CD4-positive, alpha-beta T cell treated with Interleukin-2 at 100 ng/mL for 4 hours (primary cell): Measurements from ENCODE around the gene HS1BP3.

ENCODE experiments used
- DNase-seq: peaks from one replicate; pipeline ENCODE4 v3.0.0-alpha.2; 2020; ENCODE audit warnings: low spot score

HS1BP3 gene

DNA sequence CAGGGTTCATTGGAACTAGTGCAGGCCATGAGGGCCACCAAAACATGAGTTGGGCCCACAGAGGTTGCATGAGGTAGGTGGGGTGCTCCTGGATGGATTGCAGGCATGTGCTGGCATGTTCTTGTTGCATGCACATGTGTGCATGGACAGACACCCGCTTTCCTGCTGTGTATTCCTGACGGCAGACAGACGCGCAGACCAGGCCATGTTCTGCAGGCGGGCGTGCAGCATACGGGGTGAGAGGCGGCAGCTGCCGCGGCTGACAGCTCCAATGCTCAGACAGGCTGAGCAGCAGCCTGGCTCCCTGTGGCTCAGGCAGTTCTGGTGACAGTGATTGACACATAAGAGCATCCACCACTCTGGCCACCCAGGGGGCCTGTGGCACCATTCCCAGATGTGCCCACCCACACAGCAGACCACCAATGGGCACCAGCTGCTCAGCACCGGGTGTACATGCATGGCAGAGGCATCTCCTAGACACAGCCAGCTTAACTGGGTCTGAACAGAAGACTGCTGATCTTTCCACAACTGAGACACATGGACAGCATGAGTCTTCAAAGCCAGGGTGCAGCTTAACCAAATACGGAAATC lies 21.2 kb downstream of the HS1BP3 start:
- DNase-seq, result no peak

DNA sequence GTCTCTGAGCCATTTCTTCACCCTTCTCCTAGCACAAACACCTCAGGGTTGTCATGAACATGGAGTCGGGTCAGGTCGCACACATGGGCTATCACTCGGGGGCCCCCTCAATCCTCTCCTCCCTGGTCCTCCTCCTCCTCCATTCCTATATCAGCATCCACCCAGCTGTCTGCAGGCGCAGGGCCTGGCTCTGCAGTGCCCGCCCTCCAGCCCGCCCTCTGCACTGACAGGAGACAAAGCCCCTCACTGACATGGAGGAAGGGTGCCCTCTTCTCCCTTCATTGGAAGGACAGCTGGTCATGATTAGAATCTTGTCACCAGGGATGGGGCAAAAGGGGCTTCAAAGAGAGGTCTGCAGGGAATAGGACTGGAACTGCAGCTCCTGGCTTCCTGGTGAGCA lies 21.7 kb downstream of the HS1BP3 start:
- no peak for DNase-seq

DNA sequence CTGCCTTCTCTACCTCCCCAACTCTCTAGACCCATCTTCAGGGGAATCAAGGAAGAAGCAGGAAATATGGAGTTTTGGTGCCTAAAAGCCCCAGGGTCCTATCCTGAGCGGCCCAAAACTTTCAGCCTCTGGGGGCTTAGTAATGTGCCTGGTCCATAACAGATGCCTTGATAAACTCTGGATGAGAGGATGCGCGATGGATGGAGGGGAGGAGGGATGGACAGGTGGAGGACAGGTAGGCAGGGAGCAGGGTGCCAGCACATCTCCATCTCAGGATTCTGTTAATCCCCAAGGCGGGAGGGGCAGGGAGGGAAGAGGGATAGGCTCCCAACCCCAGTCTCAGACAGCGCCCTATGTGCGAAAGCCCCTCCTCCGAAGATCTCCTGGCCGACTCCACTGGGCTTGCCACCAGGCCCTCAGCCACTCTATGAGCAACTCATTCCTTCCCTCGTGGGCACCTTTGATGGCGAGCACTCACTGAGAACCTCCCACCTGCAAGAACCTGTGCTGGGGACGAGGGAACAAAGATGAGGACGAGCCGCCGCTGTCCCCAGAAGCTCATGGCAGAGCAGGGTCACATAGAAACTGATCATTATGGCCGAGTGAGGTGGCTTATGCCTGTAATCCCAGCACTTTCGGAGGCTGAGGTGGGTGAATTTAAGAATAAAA lies 23.1 kb downstream of the HS1BP3 start:
- no peak for DNase-seq

DNA sequence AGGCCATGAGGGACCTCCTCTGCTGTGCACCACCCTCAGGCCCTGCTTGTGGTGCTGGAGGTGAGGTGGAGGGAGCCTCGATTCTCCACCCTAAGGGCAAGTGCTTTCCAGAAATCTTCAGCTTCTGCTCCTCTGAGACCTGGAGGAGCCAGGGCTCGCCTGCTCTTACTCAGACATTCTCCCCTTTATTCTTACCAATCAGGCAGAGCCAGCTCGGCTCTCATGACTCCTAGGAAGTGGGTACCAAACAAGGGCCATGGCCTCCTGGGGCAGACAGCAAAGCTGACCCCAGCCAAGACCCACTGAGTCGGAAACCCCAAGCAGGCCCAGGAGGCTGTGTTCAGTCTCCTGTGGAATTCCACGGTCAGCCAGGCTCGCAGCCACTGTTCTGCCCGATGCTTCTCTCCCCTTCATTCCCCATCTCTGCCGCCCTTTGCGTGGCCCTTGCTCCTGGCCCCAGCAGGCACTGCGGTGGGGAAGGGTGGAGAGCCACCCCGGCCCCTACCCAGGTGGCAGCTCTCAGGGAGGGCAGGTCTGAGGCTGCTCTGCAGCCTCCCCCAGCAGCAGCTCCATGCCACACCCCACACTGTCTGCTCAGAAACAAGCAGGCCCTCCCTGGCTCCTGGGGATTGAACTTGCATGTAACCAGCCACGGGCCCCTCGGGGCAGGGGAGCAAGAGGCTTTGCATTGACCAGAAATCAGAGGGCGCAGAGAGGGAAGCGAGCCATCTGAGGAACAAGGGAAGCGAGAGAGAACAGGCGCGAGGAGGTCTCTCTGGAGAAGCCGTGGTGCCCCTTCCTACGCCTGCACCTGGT lies 24.0 kb downstream of the HS1BP3 start:
- no peak for DNase-seq

DNA sequence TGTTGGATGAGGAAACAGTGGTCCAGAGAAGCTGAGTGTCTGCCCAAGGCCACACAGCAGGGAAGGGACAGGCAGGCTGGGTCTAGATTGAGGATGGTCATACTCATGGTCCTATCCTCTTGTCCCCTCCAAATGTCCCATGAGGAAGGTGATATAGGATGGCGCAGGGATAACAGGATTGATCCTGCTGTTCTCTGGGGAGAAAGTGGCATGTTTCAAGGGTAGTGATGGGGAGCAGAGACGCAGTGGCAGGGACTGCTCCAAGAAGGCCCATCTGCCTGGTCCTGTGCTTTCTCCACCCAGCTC lies 24.6 kb downstream of the HS1BP3 start:
- no peak for DNase-seq

DNA sequence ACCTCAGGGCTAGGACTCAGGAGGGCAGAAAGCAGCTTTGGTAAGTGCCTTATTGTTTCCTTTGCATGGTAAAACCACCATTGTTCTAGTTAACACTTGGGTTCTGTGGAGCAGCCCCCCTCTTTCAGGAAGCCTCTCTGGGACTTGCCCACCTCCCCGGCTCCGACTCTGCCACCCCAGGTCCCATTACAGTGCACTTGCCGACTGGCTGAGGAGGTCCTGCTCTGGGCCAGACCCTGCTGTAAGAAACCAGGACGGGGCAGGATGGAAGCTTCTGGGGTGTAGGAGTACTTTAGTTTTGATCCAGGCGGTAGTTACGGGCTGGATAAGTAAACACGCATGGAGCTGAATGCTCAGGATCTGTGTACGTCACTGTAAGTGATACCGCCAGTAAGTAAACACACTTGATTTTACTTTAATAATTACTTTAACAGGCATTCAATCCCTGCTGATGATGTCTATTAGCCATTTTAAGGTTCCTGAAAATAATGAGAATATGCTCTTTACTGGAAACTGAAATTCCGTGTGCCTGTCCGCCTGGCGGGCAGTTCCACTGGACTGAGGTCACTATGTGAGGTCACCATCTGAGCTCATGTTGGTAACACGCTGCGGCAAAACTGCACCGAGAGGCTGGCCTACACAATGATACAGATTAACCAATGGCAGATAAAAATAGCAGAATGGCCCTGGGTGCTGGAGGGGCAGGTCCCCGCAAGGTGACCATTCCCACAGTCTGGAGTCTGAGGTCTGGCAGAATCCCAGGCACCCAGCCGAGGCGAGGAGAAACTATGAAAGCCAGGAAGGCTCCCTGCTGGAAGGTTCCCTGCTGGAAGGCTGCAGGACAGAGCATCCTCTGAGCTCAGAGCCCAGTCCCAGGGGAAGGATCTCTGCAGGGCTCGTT lies 25.2 kb downstream of the HS1BP3 start:
- no peak for DNase-seq

DNA sequence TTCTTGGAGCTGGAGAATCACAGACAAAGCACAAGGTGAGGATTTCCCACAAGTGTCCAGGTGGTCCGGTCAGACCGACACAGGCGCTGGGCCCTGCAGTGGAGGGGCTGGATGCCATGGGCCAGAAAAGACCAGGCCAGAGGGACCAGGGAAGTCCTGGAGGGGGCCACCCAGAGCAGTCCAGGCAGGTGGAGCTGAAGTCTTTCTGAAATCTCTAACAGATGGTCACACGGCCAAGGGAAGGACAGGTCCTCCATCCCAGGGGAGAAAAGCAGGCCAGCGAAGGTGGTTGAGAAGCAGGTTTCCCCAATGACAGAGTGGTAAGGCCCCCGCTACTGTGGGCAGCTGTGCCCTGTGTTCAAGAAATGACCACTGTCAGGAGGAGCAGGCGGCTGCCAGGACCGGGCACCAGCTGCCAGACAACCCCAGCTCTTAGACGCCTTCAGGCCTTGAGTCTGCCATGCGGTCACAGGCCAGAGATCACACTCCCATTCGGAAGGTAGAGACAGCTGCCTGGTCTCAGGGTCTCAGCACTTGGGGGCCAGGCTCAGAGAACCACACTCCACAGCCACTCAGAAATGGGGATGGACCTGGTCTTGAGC lies 25.9 kb downstream of the HS1BP3 start:
- DNase-seq, result no peak

DNA sequence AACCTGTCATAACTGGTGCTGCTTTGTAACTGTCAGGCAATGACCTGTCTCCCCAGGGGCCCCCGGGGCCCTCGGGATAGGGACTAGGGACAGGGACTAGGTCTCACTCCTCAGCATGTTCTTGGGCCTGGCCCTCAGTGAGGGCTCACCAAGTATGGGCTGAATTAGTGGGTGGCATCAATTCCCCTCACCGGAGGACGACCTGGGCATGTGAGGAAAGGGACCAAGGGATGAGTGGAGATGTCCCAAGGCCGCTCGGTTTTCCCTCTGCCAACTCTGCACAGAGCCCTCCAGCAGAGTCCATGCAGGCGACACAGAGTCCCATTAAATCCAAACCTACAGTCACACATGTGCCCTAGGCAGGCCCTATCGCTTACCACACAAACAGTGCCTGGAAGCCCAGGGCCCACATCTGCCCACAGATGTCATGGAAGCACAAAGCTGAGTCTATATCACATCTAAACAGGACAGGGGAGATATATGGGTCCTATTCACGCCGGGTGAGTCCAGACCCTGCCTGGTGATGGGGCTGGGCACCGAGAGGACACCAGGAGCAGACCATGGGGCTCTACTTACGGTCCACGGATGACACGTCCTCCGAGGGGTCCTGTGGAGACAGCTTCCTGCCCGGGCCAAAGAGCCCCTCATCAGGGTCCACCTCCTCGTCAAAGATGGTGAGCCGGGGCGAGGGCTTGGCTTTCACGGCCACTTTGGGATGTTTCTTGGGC lies 26.6 kb downstream of the HS1BP3 start:
- no peak for DNase-seq

DNA sequence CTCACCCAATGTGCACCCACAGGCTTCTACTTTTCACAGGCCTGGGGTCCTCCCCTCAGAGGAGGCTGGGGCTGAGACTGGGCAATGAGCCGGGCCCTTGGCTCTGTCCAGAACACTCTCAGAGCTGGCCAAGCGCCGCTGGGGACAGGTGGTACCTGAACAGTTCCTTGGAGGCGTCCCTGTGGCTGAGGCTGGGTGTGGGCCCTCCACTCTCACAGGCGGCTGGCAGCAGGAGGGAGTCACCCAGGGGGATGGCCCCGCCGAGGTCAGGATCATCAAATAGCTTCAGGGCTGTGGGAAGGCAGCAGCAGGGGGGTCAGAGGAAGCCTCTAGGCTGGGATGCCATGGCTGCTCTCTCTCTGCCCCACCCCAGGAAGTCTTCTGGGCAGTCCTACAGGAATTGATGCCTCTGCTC lies 27.1 kb downstream of the HS1BP3 start:
- no peak for DNase-seq

DNA sequence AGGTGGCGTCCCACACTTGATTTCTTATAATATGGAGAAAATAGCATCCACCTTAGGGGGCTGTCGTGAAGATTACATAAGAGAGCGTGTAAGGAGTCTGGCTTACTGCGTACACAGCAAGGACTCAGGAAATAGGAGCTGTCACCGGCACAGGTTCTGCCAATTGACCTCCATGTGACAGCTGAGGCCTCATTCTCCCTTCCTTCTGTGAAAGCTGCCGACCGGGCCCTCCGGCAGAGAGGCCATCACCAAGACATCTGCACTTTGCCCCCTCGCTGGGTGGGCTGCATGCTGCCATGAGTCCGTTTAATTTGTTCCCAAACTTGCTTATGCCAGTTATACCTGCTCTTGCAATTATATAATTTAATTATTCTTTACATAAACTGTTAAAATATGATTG lies 27.7 kb downstream of the HS1BP3 start:
- DNase-seq, result no peak

DNA sequence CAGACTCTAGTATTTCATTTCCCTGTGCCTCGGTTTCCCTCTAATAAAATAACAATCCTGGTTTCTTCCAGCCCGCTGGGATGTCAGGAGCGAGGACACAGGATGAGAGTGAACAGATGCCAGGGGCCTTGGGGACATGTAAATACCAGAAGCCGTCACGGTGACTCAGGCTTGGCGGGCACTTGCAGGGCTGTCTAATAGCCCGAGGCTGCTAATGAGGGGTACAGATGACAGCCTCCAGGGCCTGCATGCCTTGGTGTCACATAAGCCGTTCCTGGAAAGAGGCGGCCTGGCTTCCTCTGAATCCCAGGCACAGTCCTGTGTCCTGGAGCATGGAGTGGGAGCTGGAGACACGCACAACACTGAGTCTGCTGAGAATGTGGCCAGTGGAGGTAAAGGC lies 28.2 kb downstream of the HS1BP3 start:
- no peak for DNase-seq

DNA sequence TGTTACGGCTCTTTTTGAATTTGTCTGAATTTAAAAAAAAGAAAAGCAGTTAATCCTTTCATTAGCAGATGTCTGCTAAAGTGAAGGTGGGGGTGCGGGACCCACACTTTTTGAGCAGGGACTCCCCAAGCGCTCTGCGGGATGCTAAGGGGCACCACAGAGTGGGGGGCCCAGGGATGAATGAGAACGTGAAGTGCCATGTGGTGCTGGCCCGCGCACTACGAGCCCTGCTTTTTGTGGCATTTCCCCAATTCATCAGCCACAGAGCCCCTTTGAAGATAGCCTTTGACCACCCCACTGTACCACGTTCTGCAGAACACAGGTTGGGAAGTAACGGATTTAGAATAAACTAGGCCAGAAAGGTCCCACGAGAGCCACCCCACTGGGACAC lies 28.6 kb downstream of the HS1BP3 start:
- no peak for DNase-seq

DNA sequence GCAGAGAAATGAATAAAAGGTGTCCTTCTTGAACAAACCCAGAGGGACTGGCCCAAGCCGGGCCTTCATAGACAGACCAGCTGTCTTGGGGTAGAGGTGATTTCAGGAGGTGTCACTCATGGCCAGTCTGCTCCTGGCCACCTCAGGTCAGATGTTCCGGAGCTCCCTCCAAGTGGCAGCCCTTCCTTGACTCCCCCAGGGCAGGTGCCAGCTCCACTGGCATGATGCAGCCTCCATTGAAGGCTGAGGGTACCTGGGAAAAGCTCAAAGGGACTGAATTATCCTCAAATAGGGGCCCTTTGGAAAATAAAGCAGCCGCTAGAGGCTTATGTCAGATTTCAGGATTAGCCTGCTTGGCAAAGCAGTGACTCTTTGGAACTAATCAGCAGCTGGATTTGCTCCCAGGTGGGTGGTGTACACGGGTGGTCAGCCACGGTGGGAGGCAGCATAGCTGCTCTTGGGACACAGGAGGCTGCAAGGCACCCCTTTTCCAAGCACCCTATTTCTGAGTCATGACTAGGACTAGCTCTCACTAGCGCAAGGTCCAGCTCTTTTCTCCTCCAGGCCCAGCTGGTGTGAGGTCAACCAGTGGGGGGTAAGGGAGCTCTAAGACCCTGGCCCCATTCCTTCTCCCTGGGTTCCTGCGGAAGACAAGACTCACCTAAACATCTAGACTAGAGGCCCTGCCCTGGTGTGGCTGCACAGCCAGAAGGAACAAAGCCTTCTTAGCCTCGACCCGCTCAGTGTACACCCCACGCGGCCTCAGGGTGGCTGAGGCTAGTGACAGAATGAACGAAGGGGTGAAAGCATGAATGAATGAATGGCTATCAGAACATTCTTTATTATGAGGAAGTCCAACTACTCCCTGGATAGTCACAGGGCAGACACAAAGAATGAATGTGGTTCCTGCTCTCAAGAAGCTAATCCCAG lies 29.3 kb downstream of the HS1BP3 start:
- no peak for DNase-seq

DNA sequence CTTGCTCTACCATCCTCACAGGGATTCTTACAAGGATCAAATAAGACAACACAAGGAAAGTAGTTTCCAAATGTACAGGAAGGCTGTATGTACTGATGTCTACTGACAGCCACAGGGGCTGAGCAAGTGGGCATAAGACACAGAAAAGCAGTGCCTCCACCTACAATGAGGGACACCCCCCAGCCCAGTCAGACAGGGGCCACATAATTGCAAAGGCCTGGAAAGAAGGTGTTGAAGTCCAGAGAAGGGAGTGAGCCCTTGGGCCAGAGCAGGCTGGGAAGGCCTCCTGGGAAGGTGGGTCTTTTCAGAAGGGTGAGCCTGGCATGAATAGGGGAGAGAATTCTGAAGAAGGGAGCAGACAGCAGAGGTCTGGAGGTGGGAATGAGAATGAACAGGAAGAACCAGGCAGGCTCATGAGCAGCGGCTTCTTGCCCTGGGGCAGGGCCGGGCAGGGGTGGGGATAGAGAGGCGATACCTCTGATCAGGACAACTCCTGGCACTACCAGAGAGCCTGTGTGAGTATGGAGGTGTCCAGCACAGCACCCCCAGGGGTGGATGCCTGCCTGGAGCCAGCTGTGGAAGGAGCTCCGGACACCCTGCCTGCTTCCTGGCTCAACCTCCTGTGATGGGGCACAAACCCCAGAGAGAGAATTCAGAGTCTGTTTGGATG lies 30.1 kb downstream of the HS1BP3 start:
- DNase-seq, result no peak

DNA sequence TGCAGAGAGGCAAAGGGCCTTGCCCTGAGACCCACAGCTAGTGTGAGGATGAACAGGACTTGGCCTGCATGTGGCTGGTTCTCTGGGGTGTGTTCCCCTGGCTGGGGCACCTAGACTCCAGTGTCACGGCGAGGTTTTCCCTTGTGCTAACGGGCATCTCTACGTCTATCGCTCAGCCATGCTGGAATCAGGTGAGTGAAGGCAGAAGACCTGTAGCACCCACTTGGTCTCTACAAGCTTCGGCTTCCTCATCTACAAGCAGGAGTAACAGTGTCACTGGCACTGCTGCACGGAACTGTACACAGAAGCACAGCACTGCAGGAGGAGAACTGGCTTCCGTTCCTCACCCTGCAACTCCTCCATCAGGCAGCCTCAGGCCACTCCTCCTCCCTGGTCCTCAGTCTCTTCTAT lies 30.6 kb downstream of the HS1BP3 start:
- no peak for DNase-seq

DNA sequence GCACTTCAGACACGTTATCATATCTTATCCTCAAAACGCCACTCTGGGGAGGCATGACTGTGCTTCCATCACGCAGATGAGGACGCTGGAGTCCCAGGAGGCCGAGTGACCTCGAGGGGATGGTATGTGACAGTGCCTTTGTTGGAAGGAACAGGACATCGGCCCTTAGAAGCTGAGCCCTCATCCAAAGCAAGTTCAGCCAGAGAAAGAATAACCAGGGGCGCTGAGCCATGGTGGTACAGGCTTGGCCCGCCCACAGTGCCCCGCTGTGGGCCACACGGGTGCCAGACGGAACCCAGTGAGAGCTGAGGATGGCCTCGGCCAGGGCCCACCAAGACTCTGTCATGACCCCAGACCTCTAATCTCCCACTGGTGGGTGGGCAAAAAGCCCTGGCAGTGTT lies 31.3 kb downstream of the HS1BP3 start:
- DNase-seq, result no peak

DNA sequence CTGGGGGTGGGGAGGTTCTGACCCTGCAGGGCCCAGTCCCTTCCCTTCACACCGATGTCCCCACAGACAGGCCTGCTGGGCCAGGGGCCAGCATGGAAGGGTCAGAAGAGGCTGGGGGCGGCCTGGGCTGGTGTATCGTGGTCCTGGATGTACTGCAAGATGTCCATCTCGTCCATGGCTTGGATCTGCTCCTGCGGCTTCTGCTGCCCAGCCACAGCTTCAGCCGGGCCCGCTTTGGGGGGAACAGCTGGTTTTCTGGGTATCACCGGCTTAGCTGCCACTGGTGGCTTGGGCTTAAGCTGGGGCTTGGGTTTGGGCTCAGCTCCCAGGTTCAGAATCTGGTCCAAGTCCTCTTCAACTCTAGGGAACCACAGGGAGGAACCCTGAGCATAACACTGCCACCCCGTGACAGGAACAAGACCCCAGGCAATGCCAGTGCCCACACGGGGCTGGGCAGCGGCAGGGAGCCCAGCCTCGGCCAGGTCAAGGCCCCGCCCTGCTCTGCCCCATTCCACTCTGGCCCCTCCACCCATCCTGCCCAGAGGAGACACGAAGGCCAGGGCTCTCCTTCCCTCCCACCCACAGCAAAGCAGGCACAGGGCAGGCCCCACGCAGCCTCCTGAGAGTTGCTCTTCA lies 31.9 kb downstream of the HS1BP3 start:
- DNase-seq, result no peak

DNA sequence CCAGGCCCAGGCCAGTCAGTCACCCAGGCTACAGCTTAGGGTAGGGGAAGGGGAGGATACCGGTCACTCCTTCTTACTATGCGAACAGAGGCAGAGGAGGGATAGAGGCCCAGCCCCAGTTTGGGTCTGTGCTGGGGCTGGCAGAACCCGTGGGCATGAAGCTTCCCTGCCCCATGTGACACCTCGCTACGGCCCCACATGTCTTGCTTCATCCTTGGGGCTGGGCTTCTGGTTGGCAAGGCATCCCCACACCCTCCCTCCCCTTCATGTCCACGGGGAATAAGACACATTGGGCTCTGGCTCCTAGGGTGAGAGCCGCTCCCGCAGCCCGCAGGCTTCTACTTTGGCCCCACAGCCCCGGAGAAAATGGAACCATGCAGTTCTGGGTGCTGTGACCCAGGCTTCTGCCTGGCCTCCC lies 32.4 kb downstream of the HS1BP3 start:
- DNase-seq, result no peak

DNA sequence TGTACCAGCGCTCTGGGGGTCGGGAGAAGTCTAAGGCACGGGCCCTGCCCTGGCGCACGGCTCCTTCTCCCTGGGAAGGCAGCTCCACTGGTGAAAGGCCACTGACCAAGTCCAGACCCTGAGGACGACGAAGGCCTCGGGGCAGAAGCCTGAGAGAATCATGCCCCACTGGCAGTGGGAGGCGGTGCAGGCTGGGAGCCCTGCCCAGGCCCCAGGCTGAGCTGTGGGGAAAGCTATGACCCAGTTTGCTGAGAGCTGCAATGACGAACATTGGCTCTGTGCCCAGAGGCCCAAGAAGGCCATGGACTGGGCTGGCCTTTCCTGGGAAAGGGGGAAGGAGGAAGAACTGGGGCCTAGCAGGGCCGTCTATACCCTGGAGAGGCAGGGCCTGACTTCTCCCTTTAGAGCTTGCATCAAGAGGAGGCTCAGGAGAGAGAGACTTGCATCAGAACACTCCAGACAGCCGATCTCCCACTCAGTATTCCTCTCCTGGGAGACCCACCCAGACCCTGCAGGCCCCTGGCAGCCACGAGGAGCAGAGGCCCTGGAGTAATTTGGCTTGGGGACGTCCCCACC lies 32.9 kb downstream of the HS1BP3 start:
- no peak for DNase-seq
